A204.1 (cell line): ENCODE results near the gene FTSJ3.

Source experiments
- FAIRE-seq: peaks from 2 replicates; lab custom pipeline; 2012; peaks lifted over from hg19 to GRCh38; lab: Jason Lieb, UNC

FTSJ3 gene

DNA sequence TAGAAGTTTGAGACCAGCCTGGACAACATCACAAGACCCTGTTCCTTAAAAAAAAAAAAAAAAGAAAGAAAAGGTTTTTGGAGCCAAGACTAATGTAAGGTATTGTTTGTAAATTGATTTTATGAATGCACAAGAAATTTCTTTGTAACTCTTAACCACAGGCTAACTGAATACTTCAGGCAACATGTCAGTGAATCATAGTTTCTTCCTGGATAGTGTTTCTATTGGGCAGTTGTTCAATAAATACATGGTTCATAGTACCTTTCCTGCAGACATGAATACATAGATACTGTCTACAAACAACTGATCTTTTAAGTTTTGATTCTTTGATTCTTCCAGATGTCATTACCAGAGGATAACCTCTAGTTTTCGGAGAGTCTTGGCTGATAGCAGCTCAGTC lies 41.9 kb downstream of the FTSJ3 start:
- FAIRE-seq, result no peak

DNA sequence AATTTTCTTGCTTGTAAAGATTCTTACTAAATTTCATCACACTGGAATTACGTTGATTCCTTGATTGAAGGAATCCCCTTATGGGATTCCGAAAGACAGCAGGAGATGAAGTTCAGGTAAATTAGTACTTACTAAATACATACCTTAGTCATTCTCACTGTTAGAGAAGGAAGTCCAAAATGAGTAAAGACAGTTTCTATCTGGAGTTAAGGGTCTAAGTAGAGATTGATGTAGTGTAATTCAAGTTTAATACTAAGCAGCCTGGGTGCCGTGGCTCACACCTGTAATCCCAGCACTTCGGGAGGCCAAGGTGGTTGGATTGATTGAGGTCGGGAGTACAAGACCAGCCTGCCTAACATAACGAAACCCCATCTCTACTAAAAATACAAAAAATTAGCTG lies 43.9 kb downstream of the FTSJ3 start:
- no peak for FAIRE-seq

DNA sequence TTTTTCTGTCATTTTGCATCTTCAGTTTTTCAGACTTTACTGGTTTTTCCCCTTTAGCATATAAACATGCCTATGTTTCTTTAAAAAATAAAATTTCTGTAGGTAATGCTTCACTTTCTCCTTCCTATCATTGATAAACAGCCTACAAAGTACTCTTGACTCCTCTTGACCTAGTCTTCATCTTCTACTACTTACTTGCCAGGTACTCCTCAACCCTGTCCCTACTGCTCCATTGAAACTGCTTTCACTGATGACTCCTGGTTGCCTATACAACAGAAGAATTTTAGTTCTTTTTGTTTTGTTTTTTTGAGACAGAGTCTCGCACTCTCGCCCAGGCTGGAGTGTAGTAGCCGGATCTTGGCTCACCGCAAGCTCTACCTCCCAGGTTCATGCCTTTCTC lies 46.5 kb downstream of the FTSJ3 start:
- FAIRE-seq, result no peak

DNA sequence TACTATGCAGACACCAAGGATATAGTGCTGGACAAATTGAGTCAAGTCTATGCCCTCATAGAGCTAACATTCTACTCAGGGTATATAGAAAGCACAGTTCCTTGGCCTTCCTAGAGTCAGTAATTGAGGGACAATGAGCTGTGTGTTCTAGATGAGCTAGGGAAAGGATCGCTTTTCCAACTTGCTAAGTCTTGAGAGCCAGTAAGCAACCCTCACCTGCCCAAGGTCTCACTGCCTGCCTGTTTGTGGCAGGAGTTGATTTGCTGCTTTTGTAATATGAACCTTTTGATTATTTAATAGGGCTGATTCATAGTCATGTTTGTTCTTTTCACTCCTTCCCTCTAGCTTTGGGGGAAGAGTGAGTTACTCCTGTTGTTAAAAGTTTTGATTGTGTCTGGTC lies 47.0 kb downstream of the FTSJ3 start:
- no peak for FAIRE-seq

DNA sequence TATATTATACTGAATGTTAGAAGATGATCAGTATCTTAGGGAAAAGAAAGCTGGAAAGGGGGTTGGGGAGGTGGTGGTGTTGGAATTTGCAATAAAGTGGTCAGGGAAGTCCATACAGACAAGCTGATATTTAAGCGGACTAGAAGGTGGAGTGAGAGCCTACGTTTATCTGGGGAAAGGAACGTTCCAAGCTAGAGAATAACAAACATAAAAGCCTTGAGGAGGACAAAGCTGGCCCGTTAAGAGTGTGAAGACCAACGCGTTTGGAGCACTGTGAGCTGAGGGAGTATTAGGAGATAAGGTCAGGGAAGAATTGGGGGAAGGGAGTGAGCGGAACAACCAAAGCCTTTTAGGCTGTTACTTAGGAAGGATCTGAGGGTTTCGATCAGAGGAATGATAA lies 52.0 kb downstream of the FTSJ3 start:
- FAIRE-seq, result no peak

DNA sequence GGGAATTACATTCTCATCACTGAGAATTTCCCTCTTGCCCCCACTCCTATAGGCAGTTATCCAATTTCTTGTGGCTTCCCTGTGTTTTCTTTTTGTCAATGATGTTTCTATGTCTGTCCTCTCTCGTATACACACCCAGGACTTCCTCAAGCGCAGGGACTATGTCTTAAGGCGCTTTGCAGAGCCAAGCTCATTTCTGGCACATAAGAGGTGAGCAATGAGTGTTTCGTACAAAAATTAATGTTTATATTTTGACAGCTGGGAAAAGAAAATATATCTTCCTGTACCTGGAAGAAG lies 52.5 kb downstream of the FTSJ3 start:
- no peak for FAIRE-seq

DNA sequence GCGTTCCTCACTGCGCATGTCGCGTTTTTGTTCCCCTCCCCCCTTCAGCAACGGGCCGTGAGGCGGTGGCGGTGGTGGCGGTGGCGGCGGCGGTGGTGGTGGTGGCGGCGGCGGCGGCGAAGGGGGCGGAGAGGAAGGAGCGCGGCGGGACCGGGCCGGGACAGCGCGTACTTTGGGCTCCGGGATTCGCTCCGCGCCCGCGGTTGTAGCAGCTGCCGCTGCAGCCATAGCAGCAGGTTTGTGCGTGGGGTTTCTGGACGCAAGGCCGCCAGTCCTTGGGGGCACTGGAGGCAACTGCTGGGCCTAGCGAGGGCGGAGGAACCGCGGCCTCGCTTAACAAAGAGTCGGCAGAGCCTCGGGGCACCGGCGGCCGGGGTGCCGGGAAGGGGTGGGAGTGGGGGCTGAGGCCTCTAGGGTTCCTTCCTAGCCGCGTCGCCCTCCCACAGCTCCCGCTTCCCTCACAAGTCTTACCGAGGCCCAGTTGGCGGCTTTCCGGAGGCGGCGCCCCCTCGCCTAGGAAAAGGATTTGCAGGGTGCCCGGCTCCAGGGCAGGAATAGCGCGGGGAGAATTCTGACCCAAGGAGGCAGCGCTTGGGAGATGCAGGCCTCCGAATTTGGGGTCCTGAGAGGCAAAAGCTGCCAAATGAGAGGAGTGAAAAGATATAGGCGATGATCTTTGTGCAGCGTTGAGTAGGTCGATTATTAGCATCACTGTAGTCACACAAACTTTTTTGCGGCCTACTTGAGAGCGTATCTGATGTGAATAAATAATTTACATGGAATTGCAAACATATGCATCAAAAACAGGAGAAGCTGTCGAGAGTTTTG lies 53.1 kb downstream of the FTSJ3 start, which contains the start of gene DDX42:
DDX42 (plus strand) TSS at position 30 of the 828 bp plus-strand sequence. CDS start 12,880 bp downstream, outside the sequence.
- no peak for FAIRE-seq

DNA sequence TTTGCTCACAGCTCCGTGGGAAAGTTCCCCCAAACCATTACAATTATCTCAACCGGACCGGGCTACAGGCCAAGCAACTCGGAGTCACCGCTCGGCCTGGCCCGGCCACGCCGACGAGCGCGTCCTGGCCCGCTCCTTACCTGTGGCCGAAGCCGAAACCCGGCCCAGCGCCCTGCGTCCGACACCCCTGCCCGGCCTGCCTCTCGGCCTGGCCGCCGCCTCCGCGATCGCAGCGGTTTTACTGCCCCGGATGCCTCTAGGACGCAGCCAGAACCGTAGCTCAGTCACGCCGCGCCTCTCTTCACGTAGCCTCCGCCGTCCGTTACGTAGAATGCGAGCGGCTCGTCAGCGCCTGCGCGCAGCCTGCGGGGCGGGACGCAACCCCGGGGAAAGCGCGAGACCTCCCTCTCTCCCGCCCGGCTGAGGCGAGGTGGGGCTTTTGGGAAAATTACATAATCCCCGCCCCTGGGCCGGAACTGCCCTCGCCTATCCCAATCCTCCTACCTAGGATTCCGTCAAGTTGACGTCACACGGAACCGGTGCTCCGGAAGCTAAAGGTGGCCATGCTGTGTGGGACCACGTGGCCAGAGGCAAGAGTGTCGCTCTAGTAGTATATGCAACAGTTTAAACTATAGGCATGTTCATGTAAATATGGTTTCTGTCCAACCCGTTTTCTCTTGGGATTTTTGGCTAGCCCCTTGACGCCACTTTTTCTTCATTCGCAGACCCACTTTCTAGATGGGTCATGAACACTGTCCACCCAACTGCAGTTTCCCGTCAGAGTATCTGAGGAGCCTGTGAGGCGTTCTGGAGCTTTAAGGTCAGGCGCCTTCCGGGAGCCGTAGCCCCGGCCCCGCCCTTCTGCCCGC lies 54.0 kb downstream of the FTSJ3 start, which contains the start of gene CCDC47:
CCDC47 (minus strand) TSS at position 326 of the 869 bp plus-strand sequence. CDS start 7,422 bp downstream, outside the sequence.
- FAIRE-seq, result peak; percentile 97

DNA sequence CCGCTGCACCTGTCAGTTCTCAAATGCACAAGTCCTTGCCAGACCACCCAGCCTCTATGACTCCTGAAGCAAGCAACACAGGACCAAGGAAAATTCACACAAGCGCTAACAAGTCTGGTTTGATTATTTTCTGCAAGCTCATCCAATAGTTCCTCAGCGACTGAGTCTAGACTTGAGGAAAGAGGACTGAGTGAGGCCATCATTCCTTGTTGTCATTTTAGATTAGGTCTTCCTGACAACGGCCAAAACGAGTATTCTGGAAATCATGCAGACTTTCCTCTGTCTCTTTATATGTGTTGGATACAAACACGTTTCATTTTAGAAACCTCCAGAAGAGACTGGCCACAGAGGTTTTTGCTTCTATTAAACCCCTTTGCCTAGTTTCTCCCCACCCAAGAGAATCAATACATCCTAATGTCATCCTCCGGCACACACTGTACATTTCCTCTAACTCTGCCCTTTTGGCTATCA lies 54.6 kb downstream of the FTSJ3 start:
- no peak for FAIRE-seq
